Trophoblast cell (in vitro differentiated cells and primary cell): Measurements from ENCODE around the gene SORD.

Source experiments
- DNase-seq, 2 donors: peaks; one replicate each; pipeline ENCODE4 v3.0.0-alpha.2; 2016
- H2AFZ ChIP-seq: 2 replicates; pipeline ENCODE4 v1.6.1; 2013; ENCODE audit warnings: low read length, moderate library complexity, mild to moderate bottlenecking; ENCODE audit not compliant: insufficient read depth, poor library complexity
- H2AK5ac ChIP-seq: 2 replicates; pipeline ENCODE4 v1.6.1; 2013; ENCODE audit warnings: mild to moderate bottlenecking, low read length
- H2BK120ac ChIP-seq: 2 replicates; pipeline ENCODE4 v1.6.1; 2013; ENCODE audit warnings: low read length, mild to moderate bottlenecking, moderate library complexity; ENCODE audit not compliant: insufficient read depth, poor library complexity
- H2BK12ac ChIP-seq: 2 replicates; pipeline ENCODE4 v1.6.1; 2013; ENCODE audit warnings: mild to moderate bottlenecking, low read length, moderate library complexity
- H2BK5ac ChIP-seq: 2 replicates; pipeline ENCODE4 v1.6.1; 2013; ENCODE audit warnings: low read length, low read depth, moderate library complexity, mild to moderate bottlenecking; ENCODE audit not compliant: poor library complexity
- H3K14ac ChIP-seq: 2 replicates; pipeline ENCODE4 v1.6.1; 2013; ENCODE audit warnings: mild to moderate bottlenecking, low read length
- H3K18ac ChIP-seq: 2 replicates; pipeline ENCODE4 v1.6.1; 2013; ENCODE audit warnings: mild to moderate bottlenecking, low read length
- H3K23ac ChIP-seq: 2 replicates; pipeline ENCODE4 v1.6.1; 2013; ENCODE audit warnings: low read length
- H3K27ac ChIP-seq: 2 replicates; pipeline ENCODE4 v1.5.1; 2013; ENCODE audit warnings: low read depth, mild to moderate bottlenecking, inconsistent platforms, low read length, moderate library complexity
- H3K27me3 ChIP-seq: 2 replicates; pipeline ENCODE4 v1.6.1; 2013; ENCODE audit warnings: inconsistent platforms, mild to moderate bottlenecking, low read length, moderate library complexity; ENCODE audit not compliant: insufficient read depth
- H3K36me3 ChIP-seq, 2 experiments: 1 replicate in 1 of 2; 2 replicates in 1 of 2; pipeline ENCODE4 v1.6.1; 2013; ENCODE audit warnings: low read length in 2 of 2, mild to moderate bottlenecking in 2 of 2, moderate library complexity in 1 of 2; ENCODE audit not compliant: insufficient read depth in 2 of 2, control insufficient read depth in 1 of 2
- H3K4ac ChIP-seq: 2 replicates; pipeline ENCODE4 v1.6.1; 2013; ENCODE audit warnings: low read depth, mild to moderate bottlenecking, low read length, moderate library complexity
- H3K4me1 ChIP-seq, 2 experiments: 1 replicate in 1 of 2; 2 replicates in 1 of 2; pipeline ENCODE4 v1.6.1; 2013; ENCODE audit warnings: low read length in 2 of 2, mild to moderate bottlenecking in 2 of 2, moderate library complexity in 1 of 2; ENCODE audit not compliant: insufficient read depth in 2 of 2, control insufficient read depth in 1 of 2
- H3K4me2 ChIP-seq: 2 replicates; pipeline ENCODE4 v1.6.1; 2013; ENCODE audit warnings: inconsistent platforms, mild to moderate bottlenecking, low read length, moderate library complexity
- H3K4me3 ChIP-seq: 2 replicates; pipeline ENCODE4 v1.5.1; 2013; ENCODE audit warnings: mild to moderate bottlenecking, low read depth, low read length, inconsistent platforms
- H3K79me1 ChIP-seq: one replicate; pipeline ENCODE4 v1.6.1; 2013; ENCODE audit warnings: low read length
- H3K79me2 ChIP-seq: 2 replicates; pipeline ENCODE4 v1.6.1; 2013; ENCODE audit warnings: low read length, mild to moderate bottlenecking; ENCODE audit not compliant: control insufficient read depth, insufficient read depth, poor library complexity
- H3K9ac ChIP-seq: 2 replicates; pipeline ENCODE4 v1.6.1; 2013; ENCODE audit warnings: mild to moderate bottlenecking, low read length
- H3K9me3 ChIP-seq: 2 replicates; pipeline ENCODE4 v1.6.1; 2013; ENCODE audit warnings: low read depth, mild to moderate bottlenecking, control low read depth, inconsistent platforms, low read length; ENCODE audit not compliant: insufficient read depth
- H4K12ac ChIP-seq: 2 replicates; pipeline ENCODE4 v1.6.1; 2013; ENCODE audit warnings: low read depth, mild to moderate bottlenecking, low read length, moderate library complexity
- H4K8ac ChIP-seq: 2 replicates; pipeline ENCODE4 v1.6.1; 2013; ENCODE audit warnings: low read depth, mild to moderate bottlenecking, low read length, moderate library complexity
- H4K91ac ChIP-seq: one replicate; pipeline ENCODE4 v1.6.1; 2013; ENCODE audit warnings: low read depth, mild to moderate bottlenecking, low read length, moderate library complexity
- WGBS: extraction: QIAGEN DNeasy Blood & Tissue Kit; methylation state at CpG from one replicate; pipeline ENCODE4 v1.1.7; 2013; ENCODE audit warnings: missing lambda C conversion rate; ENCODE audit not compliant: insufficient read length, insufficient coverage; ENCODE audit errors: extremely low coverage; 5-methylcytosine and 5-hydroxymethylcytosine counted together

Gene SORD

DNA sequence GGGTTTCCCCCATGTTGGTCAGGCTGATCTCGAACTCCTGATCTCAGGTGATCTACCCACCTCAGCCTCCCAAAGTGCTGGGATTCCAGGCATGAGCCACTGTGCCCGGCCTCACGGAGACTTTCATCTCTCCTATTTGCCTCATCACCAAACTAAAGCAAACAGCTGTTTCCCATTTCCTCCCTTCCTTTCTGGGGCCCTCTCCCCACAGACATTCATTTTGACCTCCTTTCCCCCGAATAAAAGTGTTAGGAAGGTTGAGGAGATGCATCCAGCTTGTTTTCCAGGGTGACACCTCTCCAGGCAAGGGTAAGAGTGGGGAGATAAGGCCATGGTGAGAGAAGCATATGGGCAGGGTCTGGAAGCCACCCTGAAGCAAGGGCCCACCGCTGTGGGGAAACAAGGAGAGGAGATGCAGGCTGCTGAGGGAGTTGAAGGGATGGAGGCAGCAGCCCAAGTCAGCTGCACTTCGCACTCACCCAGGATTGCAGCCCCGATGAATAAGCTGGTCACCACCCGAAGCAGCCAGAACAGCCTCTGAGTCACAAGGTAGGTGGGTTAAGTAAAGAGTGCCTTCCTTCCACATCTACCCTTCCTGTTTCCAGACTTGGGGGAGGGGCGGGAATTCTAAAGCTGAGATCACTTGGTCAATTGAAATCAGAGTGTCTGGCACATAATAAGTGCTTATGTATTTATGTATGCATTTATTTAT is 98.9 kb downstream of the SORD start:
- no peak overlapping the region for H3K4me3 ChIP-seq
- no peak overlapping the region for H3K4me2 ChIP-seq
- no peak overlapping the region for H4K91ac ChIP-seq
- H3K4me1 ChIP-seq: peaks cover 4 to 10% of the 10 kb centered on the region in 2 experiments
- H3K9ac ChIP-seq: no peak overlapping the region
- no peak overlapping the region for H3K14ac ChIP-seq
- peak; percentile 34 to 46 for DNase-seq
- no peak overlapping the region for H2AFZ ChIP-seq
- no peak overlapping the region for H3K23ac ChIP-seq
- H3K18ac ChIP-seq: no peak overlapping the region
- peaks cover 13% of the 10 kb centered on the region for H3K27me3 ChIP-seq
- H2BK120ac ChIP-seq: no peak overlapping the region
- no peak overlapping the region for H3K4ac ChIP-seq
- no peak overlapping the region for H2AK5ac ChIP-seq
- no peak overlapping the region for H3K27ac ChIP-seq
- no CpG with 5 or more reads among the region's 9 CpGs for WGBS
- no peak overlapping the region for H4K8ac ChIP-seq
- peaks cover 2% of the 10 kb centered on the region for H3K9me3 ChIP-seq
- H2BK5ac ChIP-seq: no peak overlapping the region
- no peak overlapping the region for H2BK12ac ChIP-seq
- H4K12ac ChIP-seq: no peak overlapping the region
- H3K79me1 ChIP-seq: no peaks in the 10 kb centered on the region
- no peaks in the 10 kb centered on the region for H3K36me3 ChIP-seq
- no peaks in the 10 kb centered on the region for H3K79me2 ChIP-seq

DNA sequence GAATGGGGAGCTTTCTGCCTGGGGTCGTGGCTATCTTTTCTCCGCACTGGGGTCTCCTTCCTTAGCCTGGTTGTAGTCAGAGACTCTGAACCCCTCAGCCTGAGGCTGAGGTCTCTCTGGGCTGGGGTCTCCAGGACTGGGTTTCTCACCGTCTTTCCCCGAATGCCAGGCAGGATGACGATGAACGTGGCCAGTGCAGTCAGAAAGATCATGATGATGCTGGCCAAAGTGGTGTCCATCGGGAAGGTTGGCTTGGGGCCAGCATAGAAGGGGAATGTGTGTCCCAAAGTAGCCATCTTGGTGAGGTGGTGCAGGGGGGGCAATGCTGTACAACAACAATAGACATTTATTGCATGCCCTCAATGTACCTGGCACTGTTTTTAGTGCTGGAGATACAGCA is 99.7 kb downstream of the SORD start:
- Histone ChIP-seq H3K9me3 (peaks cover 1% of the 10 kb centered on the region), H4K12ac (no peak overlapping the region), H3K14ac (no peak overlapping the region), H3K4me1 (peaks cover 1 to 8% of the 10 kb centered on the region in 2 experiments), H4K8ac (no peak overlapping the region), H2AFZ (no peak overlapping the region), H3K36me3 (no peaks in the 10 kb centered on the region), H3K4me3 (no peak overlapping the region), H3K79me1 (no peaks in the 10 kb centered on the region), H3K4me2 (no peak overlapping the region), H2BK5ac (no peak overlapping the region), H3K18ac (no peak overlapping the region), H3K27me3 (peaks cover 4% of the 10 kb centered on the region), H3K23ac (no peak overlapping the region), H2BK120ac (no peak overlapping the region), H3K79me2 (no peaks in the 10 kb centered on the region), H3K27ac (no peak overlapping the region), H3K4ac (no peak overlapping the region), H3K9ac (no peak overlapping the region), H2BK12ac (no peak overlapping the region), H2AK5ac (no peak overlapping the region), H4K91ac (no peak overlapping the region)
- DNase-seq: no peak
- WGBS: no CpG with 5 or more reads among the region's 7 CpGs

DNA sequence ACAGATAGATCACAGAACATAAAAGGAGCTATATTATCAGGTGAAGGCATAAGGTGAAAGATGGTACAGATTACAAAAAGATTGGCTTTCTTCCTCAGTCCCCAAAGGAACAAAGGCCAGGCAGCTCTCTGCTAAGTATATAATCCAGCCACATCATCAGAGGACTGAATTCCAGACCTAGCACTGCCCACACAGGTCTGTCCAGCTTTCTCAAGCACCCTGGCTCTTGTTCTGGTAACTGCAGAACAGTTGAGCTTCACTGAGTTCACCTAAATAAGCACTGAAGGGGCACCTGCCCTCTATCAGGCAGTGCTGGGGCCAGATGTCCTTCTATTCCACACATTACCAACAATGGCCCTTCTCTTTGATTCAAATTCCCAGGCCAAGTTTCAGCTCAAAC is 100.4 kb downstream of the SORD start:
- Histone ChIP-seq H2AFZ (no peak overlapping the region), H3K79me1 (no peaks in the 10 kb centered on the region), H3K27me3 (peaks cover 9% of the 10 kb centered on the region), H3K36me3 (no peaks in the 10 kb centered on the region), H3K23ac (no peak overlapping the region), H3K4ac (no peak overlapping the region), H3K4me2 (no peak overlapping the region), H2BK120ac (no peak overlapping the region), H3K9me3 (no peaks in the 10 kb centered on the region), H3K4me1 (peaks cover 0 to 7% of the 10 kb centered on the region in 2 experiments), H2AK5ac (no peak overlapping the region), H4K8ac (no peak overlapping the region), H3K9ac (no peak overlapping the region), H2BK12ac (no peak overlapping the region), H3K79me2 (no peaks in the 10 kb centered on the region), H3K4me3 (no peak overlapping the region), H3K14ac (no peak overlapping the region), H2BK5ac (no peak overlapping the region), H3K18ac (no peak overlapping the region), H3K27ac (no peak overlapping the region), H4K91ac (no peak overlapping the region), H4K12ac (no peak overlapping the region)
- DNase-seq: peak in 1 of 2 donors; percentile 26

DNA sequence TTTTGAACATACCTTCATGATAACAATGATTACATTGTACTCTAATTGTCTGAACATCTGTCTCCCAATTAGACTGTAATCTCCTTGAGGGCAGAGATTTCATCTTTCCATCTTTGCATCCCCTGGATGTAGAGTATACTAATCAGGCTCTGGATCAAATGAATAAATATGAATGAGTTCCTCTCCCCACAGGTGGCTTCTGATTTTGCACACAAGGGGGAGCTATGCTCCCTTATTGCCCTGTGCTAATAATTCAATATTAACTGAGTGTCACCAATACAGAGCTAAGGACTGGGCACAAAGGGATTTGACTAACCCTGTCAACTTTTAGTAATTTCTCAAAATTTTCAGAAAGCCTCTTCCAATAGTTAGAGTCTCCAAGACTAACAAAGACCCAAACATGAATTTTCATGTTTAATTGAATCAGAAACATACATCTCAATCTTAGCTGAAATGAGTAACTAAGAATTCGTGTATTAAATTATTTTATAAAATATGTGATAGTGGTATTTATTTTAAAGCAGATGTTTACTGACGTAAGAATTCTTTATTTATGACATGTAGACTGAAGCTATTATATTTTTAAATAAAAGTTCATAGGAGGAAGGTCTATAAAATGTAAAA is 103.7 kb downstream of the SORD start:
- Histone ChIP-seq H3K4me1 (peaks cover 5 to 7% of the 10 kb centered on the region in 2 experiments), H3K14ac (no peak overlapping the region), H3K9ac (no peak overlapping the region), H3K27me3 (peaks cover 34% of the 10 kb centered on the region), H4K12ac (no peak overlapping the region), H3K79me1 (no peaks in the 10 kb centered on the region), H3K23ac (no peak overlapping the region), H3K27ac (no peak overlapping the region), H3K9me3 (peaks cover 4% of the 10 kb centered on the region), H3K18ac (no peak overlapping the region), H4K8ac (no peak overlapping the region), H2BK5ac (no peak overlapping the region), H3K4ac (no peak overlapping the region), H3K4me3 (no peak overlapping the region), H4K91ac (no peak overlapping the region), H2AFZ (no peak overlapping the region), H3K79me2 (no peaks in the 10 kb centered on the region), H3K36me3 (no peaks in the 10 kb centered on the region), H2BK12ac (no peak overlapping the region), H2BK120ac (no peak overlapping the region), H3K4me2 (no peak overlapping the region), H2AK5ac (no peak overlapping the region)
- WGBS: 100% methylated on average over 1 of the region's 2 CpGs
- peak in 1 of 2 donors; percentile 51 for DNase-seq
